Esophagus (tissue), 2 donors: ENCODE data around the gene MAP7. TPM values are rescaled to one million over a fixed set of nuclear protein-coding genes. Genes with fewer than 3 reads are reported as not detected.

Experiments used
- H3K27ac ChIP-seq, 2 donors: one replicate each; pipeline ENCODE4 v1.5.1; 2013; ENCODE audit warnings: low read depth in 2 of 2, mild to moderate bottlenecking in 2 of 2, inconsistent platforms in 1 of 2, low read length in 1 of 2, moderate library complexity in 1 of 2
- H3K27me3 ChIP-seq, 2 donors: one replicate each; pipeline ENCODE4 v1.6.1; 2013; ENCODE audit warnings: low read length in 2 of 2, control low read depth in 1 of 2, mild to moderate bottlenecking in 1 of 2; ENCODE audit not compliant: insufficient read depth in 2 of 2, control insufficient read depth in 1 of 2
- H3K36me3 ChIP-seq, 2 donors: one replicate each; pipeline ENCODE4 v1.6.1; 2013; ENCODE audit warnings: low read length in 1 of 2; ENCODE audit not compliant: control insufficient read depth in 2 of 2, insufficient read depth in 2 of 2
- H3K4me1 ChIP-seq, 2 donors: one replicate each; pipeline ENCODE4 v1.6.1; 2013; ENCODE audit warnings: low read length in 1 of 2; ENCODE audit not compliant: control insufficient read depth in 2 of 2, insufficient read depth in 2 of 2
- H3K4me3 ChIP-seq, 2 donors: one replicate each; pipeline ENCODE4 v1.5.1; 2013; ENCODE audit warnings: low read length in 2 of 2, mild to moderate bottlenecking in 2 of 2, low read depth in 1 of 2, moderate library complexity in 1 of 2
- H3K9me3 ChIP-seq, 2 donors: one replicate each; pipeline ENCODE4 v1.6.1; 2013; ENCODE audit warnings: mild to moderate bottlenecking in 2 of 2, low read depth in 1 of 2, low read length in 1 of 2, moderate library complexity in 1 of 2; ENCODE audit not compliant: control insufficient read depth in 2 of 2, insufficient read depth in 1 of 2
- WGBS, 2 donors: extraction: QIAGEN DNeasy Blood & Tissue Kit; methylation state at CpG; one replicate each; pipeline ENCODE4 v1.1.7; 2013; 5-methylcytosine and 5-hydroxymethylcytosine counted together
- polyA plus RNA-seq, 2 donors: library from polyadenylated mRNA; stranded (reverse); fragments of 200-250 nt; gene quantifications; one replicate each; pipeline ENCODE4 v1.2.3, GENCODE V29; 2013
- donor health status: healthy with polysubstance abuse.
- donor health status: Bipolar disorder and iron deficiency.

MAP7 gene
- polyA plus RNA-seq, 2 donors: 13.4 to 15.1 TPM

- 79 to 80% methylated on average over 10 of the region's 10 CpGs for WGBS, 2 donors
- Histone ChIP-seq H3K36me3 (no peaks in the 10 kb centered on the region), H3K27ac (no peak overlapping the region), H3K9me3 (no peaks in the 10 kb centered on the region), H3K4me3 (no peak overlapping the region), H3K27me3 (no peaks in the 10 kb centered on the region), H3K4me1 (no peaks in the 10 kb centered on the region)
Observed at GRCh38 chr6:136324686-136325380, 225.4 kb downstream of the MAP7 start.

DNA sequence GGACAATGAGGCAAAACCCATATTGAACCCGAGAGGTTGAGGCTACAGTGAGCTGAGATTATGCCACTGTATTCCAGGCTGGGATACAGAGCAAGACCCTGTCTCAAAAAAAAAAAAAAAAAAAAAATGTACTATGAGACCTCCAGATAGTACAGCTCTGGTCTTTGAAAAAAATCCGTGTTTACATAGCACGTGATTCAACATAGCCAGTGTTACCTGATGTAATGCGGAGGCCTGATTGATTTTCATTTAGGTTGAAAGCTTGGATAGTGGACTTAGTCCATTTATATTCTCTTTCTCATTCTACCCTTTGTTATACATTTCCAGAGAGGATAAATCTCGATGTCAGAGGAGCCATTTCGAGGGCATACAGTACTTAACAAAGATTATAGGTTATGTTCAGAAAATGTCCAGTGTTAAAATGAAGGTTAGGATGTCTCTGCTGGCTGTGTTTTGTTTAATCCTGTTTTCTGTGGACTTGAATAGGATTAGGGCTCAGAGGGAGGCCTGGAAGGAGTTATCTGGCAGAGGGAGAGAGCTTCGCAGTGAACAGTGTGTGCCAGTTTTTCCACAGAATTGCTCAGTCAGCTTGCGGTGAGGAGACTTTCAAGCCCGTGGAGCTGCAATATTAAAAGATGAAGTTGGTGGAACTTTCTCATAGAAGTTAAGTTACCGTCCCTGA, 226.7 kb downstream of the MAP7 start:
- Histone ChIP-seq H3K9me3 (no peaks in the 10 kb centered on the region), H3K36me3 (no peaks in the 10 kb centered on the region), H3K4me1 (no peaks in the 10 kb centered on the region), H3K27me3 (no peaks in the 10 kb centered on the region), H3K27ac (no peak overlapping the region), H3K4me3 (no peak overlapping the region)
- WGBS, 2 donors: 70 to 76% methylated on average over 10 of the region's 10 CpGs

- Histone ChIP-seq H3K36me3 (no peaks in the 10 kb centered on the region), H3K4me3 (no peak overlapping the region), H3K27ac (no peak overlapping the region), H3K9me3 (no peaks in the 10 kb centered on the region), H3K27me3 (no peaks in the 10 kb centered on the region), H3K4me1 (no peaks in the 10 kb centered on the region)
Observed at GRCh38 chr6:136319732-136320131, 230.5 kb downstream of the MAP7 start.

- Histone ChIP-seq H3K9me3 (no peaks in the 10 kb centered on the region), H3K4me3 (no peak overlapping the region), H3K27ac (no peak overlapping the region), H3K27me3 (no peaks in the 10 kb centered on the region), H3K4me1 (no peaks in the 10 kb centered on the region), H3K36me3 (no peaks in the 10 kb centered on the region)
- WGBS, 2 donors: 64 to 67% methylated on average over 4 of the region's 4 CpGs
Observed at GRCh38 chr6:136318676-136319075, 231.5 kb downstream of the MAP7 start.

- Histone ChIP-seq H3K4me1 (no peaks in the 10 kb centered on the region), H3K4me3 (no peak overlapping the region), H3K9me3 (no peaks in the 10 kb centered on the region), H3K27me3 (no peaks in the 10 kb centered on the region), H3K36me3 (no peaks in the 10 kb centered on the region), H3K27ac (no peak overlapping the region)
- 71 to 73% methylated on average over 6 of the region's 6 CpGs for WGBS, 2 donors
Observed at GRCh38 chr6:136317971-136318370, 232.3 kb downstream of the MAP7 start.

- H3K27ac ChIP-seq: no peak overlapping the region
- H3K9me3 ChIP-seq: no peaks in the 10 kb centered on the region
- 41 to 42% methylated on average over 5 of the region's 5 CpGs for WGBS, 2 donors
- no peaks in the 10 kb centered on the region for H3K36me3 ChIP-seq
- no peak overlapping the region for H3K4me3 ChIP-seq
- H3K27me3 ChIP-seq: no peaks in the 10 kb centered on the region
- H3K4me1 ChIP-seq: no peaks in the 10 kb centered on the region
Observed at GRCh38 chr6:136317021-136317694, 233.1 kb downstream of the MAP7 start.

DNA sequence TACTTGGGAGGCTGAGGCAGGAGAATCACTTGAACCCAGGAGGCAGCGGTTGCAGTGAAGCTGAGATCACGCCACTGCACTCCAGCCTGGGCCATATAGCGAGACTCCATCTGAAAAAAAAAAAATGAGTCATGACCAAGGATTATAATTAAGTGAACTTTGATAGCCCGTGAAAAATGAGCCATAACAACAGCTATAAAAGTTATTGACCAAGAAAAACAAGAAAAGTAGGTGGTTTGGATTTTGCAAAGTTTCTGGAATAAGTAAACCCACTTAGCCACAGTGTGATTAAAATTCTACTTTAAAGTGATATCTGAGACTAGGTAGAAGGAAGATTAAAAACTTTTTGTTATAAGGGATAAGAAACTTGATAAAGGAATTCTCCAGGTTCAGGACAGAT, 234.6 kb downstream of the MAP7 start:
- Histone ChIP-seq H3K4me1 (no peaks in the 10 kb centered on the region), H3K27me3 (no peaks in the 10 kb centered on the region), H3K4me3 (no peak overlapping the region), H3K9me3 (no peaks in the 10 kb centered on the region), H3K36me3 (no peaks in the 10 kb centered on the region), H3K27ac (no peak overlapping the region)
- whole genome bisulfite sequencing, 2 donors: 75 to 85% methylated on average over 4 of the region's 4 CpGs

DNA sequence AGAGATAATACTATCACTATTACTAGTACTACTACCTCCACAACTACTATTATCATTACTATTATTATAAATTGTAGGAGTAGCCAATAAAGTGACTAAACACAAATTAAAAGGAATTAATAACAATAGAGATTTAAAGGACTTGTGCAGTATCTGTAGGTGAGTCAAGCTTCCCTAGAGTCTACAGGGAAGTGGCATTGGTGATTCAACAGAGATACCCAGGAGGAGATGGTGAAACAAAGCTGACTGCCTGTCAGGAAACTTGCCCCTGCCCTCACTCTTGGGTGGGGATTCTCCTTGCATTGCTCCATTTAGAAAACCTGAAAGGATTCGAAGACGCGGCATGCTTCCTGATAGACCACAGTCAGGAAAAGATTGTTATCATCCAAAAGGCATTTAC, 237.2 kb downstream of the MAP7 start:
- no peak overlapping the region for H3K4me3 ChIP-seq
- H3K36me3 ChIP-seq: no peaks in the 10 kb centered on the region
- no peaks in the 10 kb centered on the region for H3K9me3 ChIP-seq
- H3K27me3 ChIP-seq: no peaks in the 10 kb centered on the region
- no peak overlapping the region for H3K27ac ChIP-seq
- H3K4me1 ChIP-seq: no peaks in the 10 kb centered on the region
- 80 to 89% methylated on average over 3 of the region's 3 CpGs for WGBS, 2 donors

DNA sequence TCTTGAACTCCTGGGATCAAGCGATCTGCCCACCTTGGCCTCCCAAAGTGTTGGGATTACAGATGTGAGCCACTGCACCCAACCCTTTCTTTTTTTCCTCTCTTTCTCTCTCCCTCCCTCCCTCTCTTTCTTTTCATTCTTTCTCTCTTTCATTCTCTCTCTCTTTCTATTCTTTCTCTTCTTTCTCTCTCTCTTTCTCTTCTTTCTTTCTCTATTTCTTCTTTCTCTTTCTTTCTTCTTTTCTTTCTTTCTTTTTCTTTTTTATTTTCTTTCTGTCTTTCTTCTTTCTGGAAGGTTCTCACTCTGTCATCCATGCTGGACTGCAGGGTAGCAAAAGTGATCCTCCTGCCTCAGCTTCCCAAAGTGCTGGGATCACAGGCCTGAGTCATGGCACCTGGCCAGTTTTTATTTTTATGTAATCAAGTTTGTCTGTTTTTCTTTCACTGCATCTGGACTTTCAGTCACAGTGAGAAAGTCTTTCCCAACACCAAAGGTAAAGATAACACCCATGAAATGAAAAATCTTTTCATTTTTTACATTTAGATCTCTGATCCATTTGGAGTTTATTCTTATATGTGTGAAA, 240.4 kb downstream of the MAP7 start:
- Histone ChIP-seq H3K9me3 (no peaks in the 10 kb centered on the region), H3K36me3 (no peaks in the 10 kb centered on the region), H3K4me1 (no peaks in the 10 kb centered on the region), H3K4me3 (no peak overlapping the region), H3K27me3 (no peaks in the 10 kb centered on the region), H3K27ac (no peak overlapping the region)
- WGBS, 2 donors: 88 to 95% methylated on average over 1 of the region's 1 CpG
